Measurements from ENCODE around the gene DDX6. TPM values are rescaled to one million over a fixed set of nuclear protein-coding genes. Genes with fewer than 3 reads are reported as not detected.

Gene DDX6
- total and polyA plus RNA-seq, 2 experiments from 2014 or later = 68.3 to 205 TPM

- TF ChIP-seq ZNF462 (CRISPR knock-in tag; IDR thresholded peaks at IDR 0.05) (no peak), CREB1 (CRISPR knock-in tag; IDR thresholded peaks at IDR 0.05; ENCODE audit: low read depth) (no peak)
Measured at GRCh38 chr11:118837868-118838267, 46.9 kb upstream of the DDX6 start (continued).

DNA sequence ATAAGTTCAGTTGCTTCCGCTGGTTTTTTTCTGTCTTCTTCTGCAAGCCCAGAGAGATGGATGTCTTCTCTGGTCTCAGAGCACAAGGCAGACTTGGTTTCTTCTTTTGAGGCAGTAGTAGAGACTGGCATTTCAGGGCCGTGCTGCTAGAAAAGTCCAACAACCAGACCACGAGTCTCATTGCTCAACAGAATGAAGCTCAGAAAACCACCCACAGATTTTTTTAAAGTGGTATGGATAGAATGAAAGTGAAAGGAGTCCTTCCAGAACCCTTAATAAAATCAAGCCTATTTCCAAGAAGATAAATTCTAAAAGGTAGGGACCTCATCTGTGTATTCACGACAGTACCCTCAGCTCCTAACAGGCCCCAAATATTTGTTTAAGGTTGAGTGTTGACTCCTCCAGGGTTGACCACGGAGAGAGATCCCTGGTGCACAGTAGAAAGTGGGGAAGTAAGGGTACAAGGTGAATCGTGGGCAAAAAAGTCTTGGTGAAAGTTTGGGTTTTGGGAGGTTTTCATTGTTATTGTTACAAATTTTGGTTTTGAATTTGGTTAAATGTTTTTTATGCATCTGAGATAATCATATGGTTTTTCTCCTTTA, 43.6 kb upstream of the DDX6 start:
- H2AFZ ChIP-seq = no peak overlapping the region
- TF ChIP-seq REST (IDR thresholded peaks at IDR 0.05; ENCODE audit: unreplicated experiment) (no peak), EZH2 (IDR thresholded peaks at IDR 0.05; ENCODE audit: low read depth, unreplicated experiment) (no peak), JUNB (IDR thresholded peaks at IDR 0.05; ENCODE audit: unreplicated experiment) (no peak), EZH2phosphoT487 (IDR thresholded peaks at IDR 0.05; ENCODE audit: unreplicated experiment) (no peak), ZNF114 (CRISPR knock-in tag; IDR thresholded peaks at IDR 0.05) (no peak)
- TF ChIP-seq, protein P1, sequence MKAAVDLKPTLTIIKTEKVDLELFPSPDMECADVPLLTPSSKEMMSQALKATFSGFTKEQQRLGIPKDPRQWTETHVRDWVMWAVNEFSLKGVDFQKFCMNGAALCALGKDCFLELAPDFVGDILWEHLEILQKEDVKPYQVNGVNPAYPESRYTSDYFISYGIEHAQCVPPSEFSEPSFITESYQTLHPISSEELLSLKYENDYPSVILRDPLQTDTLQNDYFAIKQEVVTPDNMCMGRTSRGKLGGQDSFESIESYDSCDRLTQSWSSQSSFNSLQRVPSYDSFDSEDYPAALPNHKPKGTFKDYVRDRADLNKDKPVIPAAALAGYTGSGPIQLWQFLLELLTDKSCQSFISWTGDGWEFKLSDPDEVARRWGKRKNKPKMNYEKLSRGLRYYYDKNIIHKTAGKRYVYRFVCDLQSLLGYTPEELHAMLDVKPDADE (IDR thresholded peaks at IDR 0.05) = no peak
- TF ChIP-seq, protein P2, sequence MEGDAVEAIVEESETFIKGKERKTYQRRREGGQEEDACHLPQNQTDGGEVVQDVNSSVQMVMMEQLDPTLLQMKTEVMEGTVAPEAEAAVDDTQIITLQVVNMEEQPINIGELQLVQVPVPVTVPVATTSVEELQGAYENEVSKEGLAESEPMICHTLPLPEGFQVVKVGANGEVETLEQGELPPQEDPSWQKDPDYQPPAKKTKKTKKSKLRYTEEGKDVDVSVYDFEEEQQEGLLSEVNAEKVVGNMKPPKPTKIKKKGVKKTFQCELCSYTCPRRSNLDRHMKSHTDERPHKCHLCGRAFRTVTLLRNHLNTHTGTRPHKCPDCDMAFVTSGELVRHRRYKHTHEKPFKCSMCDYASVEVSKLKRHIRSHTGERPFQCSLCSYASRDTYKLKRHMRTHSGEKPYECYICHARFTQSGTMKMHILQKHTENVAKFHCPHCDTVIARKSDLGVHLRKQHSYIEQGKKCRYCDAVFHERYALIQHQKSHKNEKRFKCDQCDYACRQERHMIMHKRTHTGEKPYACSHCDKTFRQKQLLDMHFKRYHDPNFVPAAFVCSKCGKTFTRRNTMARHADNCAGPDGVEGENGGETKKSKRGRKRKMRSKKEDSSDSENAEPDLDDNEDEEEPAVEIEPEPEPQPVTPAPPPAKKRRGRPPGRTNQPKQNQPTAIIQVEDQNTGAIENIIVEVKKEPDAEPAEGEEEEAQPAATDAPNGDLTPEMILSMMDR (conservative IDR thresholded peaks at IDR 0.05; ENCODE audit: low read depth in 2 of 2) = no peak

More for the DNA sequence above, 43.6 kb upstream of the DDX6 start:
- H3F3A ChIP-seq (replicated peaks; ENCODE audit: low read depth) = no peaks in the 10 kb centered on the region
- no peak overlapping the region for H3K27ac Mint-ChIP-seq
- no peaks in the 10 kb centered on the region for H3K9me2 ChIP-seq (ENCODE audit: insufficient read depth)
- no peaks in the 10 kb centered on the region; the same call in 2 of the 3 replicates for H3K4me1 Mint-ChIP-seq
- H3K79me2 ChIP-seq (replicated peaks; ENCODE audit: insufficient read depth) = no peaks in the 10 kb centered on the region
- peaks cover 4% of the 10 kb centered on the region for H3K27me3 Mint-ChIP-seq (ENCODE audit: insufficient read depth, low read depth, poor library complexity)
- H4K20me1 ChIP-seq (replicated peaks; ENCODE audit: insufficient read depth) = no peaks in the 10 kb centered on the region
- no peaks in the 10 kb centered on the region for H3K4me1 ChIP-seq (ENCODE audit: insufficient read depth)
- H3K36me3 Mint-ChIP-seq (ENCODE audit: low read depth) = no peaks in the 10 kb centered on the region; the same call in 2 of the 3 replicates
- DNase-seq (ENCODE audit: low spot score) (no peak), ATAC-seq (no peak)
- H3K4me3 Mint-ChIP-seq = no peak overlapping the region
- H3K27ac ChIP-seq (ENCODE audit: low read depth) = no peak overlapping the region
- H3K36me3 ChIP-seq (ENCODE audit: insufficient read depth) = no peaks in the 10 kb centered on the region
- no peaks in the 10 kb centered on the region for H3K9me3 Mint-ChIP-seq
- no peak overlapping the region for H3K4me2 ChIP-seq
- H3K27me3 ChIP-seq (ENCODE audit: insufficient read depth) = no peaks in the 10 kb centered on the region
- no peak overlapping the region for H3K4me3 ChIP-seq
